HG03103 (cell line): Measurements from ENCODE around the gene LNPEP.

Experiments
- ATAC-seq: cut with Tn5 transposase; IDR thresholded peaks from one replicate; pipeline ENCODE4 v1.9.1; 2021; ENCODE audit warnings: low read depth; ENCODE audit not compliant: unreplicated experiment

The LNPEP gene

GRCh38 chr5:96935559-96936430, at the start of gene LNPEP:
TSS of gene LNPEP (plus strand) at chr5:96936080. CDS start at chr5:96936156, 76 bp downstream.
- ATAC-seq = peak; percentile 40

DNA sequence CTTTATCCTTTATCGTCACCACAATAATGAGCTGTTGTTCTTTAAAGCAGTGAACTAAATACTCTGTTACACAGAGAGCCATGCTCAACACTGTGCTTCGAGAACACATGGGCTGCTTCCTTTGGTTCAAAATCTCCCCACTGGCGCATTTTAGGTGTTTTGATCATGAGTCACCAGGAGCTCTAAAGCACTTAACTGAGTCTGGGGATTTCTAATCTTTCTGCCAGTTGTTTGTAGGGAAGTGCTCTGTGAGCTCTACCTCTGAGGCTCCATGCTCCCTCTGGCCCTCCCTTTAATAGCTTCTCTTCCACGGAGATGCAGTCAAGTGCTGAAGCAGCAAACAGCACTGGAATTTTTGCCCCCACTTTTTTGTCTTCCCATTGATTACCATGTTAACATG, 42.5 kb upstream of the LNPEP start:
- ATAC-seq = no peak

DNA sequence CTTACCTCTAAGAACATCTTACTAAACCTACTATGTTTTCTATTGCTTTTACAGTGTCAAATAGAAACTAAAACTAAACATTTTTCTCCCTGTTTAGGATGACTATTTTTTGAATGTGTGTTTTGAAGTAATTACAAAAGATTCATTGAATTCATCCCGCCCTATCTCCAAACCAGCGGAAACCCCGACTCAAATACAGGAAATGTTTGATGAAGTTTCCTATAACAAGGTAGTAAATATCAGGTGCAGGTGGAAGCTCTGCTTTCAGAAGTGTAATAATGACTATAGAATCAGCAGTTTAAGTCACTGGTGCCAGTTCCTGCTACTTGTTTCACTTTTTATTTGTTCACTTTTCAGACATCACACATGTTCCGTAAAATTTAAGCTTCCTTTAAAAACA, 39.6 kb upstream of the LNPEP start:
- peak; percentile 46 for ATAC-seq

DNA sequence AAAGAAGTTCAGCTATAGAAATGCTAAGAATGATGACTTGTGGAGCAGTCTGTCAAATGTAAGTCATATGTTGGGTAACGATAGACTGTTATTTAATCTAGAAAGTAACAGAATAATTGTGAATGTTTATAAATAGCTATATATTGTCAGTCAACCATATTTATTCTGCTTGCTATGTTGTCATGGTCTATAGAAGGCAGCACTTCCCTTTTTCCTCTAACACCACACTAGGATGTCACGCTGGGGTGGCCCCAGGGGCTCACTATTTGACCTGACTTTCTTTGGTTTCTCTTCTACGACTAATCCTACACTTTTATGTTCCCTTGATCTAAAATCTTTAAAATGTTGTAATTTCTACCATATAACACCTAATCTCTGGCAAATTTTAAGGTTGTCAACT, 39.1 kb upstream of the LNPEP start:
- ATAC-seq = peak; percentile 97

- no peak for ATAC-seq
Measured at GRCh38 chr5:96901384-96901783, 34.5 kb upstream of the LNPEP start.

GRCh38 chr5:96901841-96902240, 34.0 kb upstream of the LNPEP start:
- no peak for ATAC-seq

GRCh38 chr5:96902876-96903275, 33.0 kb upstream of the LNPEP start:
- no peak for ATAC-seq

DNA sequence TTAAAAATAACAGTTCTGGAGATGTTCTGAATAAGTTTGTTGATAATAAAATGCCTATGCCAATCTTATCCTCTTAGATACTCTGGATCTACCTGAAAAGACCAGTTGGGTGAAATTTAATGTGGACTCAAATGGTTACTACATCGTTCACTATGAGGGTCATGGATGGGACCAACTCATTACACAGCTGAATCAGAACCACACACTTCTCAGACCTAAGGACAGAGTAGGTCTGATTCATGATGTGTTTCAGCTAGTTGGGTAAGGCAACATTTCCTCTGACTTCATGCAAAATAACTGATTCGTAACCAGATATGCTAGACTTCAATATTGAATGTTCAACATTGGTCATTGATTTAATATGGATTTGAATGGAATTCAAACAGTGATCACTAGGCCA, 32.6 kb upstream of the LNPEP start:
- no peak for ATAC-seq

GRCh38 chr5:96904054-96904931, 31.6 kb upstream of the LNPEP start:
- no peak for ATAC-seq

GRCh38 chr5:96905864-96906263, 30.0 kb upstream of the LNPEP start:
- ATAC-seq = no peak

DNA sequence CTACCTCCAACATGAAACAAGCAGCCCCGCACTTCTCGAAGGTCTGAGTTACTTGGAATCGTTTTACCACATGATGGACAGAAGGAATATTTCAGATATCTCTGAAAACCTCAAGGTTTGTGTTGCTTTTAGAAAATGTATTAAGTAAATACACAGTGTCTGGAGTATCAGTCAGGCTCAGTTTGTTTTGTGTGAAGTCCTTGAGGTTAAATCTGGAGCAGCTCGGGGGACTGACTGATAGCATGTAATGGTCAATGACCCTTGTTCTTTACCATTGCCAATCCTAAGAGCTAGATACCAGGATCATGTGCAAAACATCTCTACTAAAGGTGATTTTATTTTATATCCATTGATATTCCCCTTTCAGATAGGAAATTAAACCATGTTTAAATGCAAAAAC, 26.9 kb upstream of the LNPEP start:
- no peak for ATAC-seq

GRCh38 chr5:96909435-96909834, 26.4 kb upstream of the LNPEP start:
- no peak for ATAC-seq

DNA sequence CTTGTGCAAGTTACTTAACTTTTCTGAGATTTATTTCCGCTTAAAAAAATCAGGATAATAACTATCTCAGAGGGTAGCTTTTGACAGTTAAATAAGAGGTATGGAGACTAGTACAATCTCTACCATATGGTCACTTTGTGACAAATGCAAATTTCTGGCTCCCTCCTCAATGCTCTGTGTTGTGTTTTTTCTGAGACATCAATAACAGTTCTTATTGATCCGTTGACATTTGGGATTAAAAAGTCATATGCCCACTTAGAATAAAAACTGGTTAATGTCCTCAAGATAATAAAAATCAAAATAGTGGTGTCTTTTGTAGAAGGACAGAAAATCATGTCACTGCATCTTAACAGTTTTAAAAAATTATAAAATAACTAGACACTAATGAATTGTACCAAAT, 24.7 kb upstream of the LNPEP start:
- ATAC-seq = no peak

DNA sequence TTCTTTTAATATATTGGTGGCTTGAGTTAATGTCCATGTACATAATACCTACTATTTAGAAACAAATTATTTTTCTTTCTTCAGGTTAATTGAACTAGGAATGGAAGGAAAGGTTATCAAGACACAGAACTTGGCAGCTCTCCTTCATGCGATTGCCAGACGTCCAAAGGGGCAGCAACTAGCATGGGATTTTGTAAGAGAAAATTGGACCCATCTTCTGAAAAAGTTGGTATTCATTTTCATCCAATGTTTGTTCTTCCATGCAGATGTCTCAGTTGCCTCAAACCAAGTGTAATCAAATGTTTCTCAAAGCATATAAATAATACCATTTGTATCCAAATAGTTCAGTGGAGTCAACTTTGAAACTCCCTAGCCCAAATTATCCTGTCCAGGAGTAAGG, 22.6 kb upstream of the LNPEP start:
- ATAC-seq = no peak

GRCh38 chr5:96919754-96920197, 16.1 kb upstream of the LNPEP start:
- ATAC-seq = peak; percentile 47

GRCh38 chr5:96920744-96921355, 15.0 kb upstream of the LNPEP start:
- ATAC-seq = no peak

DNA sequence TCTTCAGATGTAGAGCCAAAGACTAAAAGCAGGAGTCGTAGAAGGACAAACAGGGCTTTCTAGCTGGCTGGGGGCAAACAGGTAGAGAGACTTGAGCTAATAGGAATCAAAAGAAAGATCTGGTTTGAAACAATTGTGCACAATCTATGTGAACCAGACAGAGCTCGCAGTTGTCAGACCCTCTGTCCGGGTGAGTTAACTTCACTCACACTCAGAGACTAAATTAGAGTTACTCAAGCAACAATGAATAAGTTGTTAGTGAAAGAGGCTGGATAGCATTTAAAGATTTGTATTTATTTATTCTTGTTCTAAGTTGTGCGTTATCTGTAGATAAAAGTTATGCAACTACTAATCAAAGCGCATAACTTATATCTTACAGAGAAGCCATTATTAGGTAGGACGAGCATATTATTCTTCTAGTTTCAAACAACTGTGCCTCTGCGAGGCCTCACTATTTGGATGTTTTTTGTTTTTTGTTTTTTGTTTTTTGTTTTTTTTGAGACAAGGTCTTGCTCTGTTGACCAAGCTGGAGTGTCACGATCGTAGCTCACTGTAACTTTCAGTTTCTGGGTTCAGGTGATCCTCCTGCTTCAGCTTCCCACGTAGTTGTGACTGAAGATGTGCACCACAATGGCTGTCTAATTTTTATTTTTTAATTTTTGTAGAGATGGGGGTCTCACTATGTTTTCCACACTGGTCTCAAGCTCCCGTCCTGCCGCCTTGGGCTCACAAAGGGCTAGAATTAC, 13.2 kb upstream of the LNPEP start:
- ATAC-seq = no peak

DNA sequence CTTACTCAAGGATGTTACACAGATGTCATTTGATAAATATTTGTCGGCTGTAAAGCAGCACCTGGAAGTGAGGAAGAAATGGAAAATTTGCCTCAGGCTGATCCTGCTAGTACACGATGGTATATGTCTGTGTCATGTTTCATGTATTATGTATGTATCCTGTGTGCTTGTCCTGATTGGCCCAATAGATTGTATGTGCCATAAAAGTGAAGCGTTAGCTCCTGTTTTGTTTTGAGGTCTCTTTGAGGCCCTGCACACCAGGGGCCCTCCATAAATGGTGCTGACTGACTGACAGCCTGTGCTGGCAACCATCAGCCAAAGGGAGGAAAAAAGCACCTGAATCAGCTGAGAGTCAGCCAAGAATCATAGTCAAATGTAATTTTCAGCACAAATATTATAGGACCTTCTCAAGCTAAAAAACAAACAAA, 11.8 kb upstream of the LNPEP start:
- no peak for ATAC-seq

DNA sequence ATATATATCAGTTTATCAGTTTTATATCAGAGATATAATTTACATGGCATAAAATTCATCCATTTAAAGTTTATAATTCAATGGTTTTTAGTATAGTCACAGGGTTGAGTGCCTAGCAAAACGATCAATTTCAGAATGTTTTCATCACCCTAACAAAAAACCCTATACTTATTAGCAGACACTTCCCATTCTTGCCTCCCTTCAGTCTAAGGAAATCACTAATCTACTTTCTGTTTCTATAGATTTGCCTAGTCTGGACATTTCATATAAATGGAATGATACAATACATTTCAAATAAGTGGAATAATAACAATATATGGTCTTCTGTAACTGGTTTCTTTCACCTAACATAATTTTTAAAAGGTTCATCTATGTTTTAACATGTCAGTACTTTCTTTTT, 9.6 kb upstream of the LNPEP start:
- ATAC-seq = no peak

- no peak for ATAC-seq
Measured at GRCh38 chr5:96927008-96927407, 8.9 kb upstream of the LNPEP start.
